Measurements from ENCODE around the gene ZMIZ2.
"Not testable (repeated sequence)": the region's sequence is repeated elsewhere in the genome, so short reads cannot be mapped to it uniquely, and the experiment has no call there.

Gene ZMIZ2

DNA sequence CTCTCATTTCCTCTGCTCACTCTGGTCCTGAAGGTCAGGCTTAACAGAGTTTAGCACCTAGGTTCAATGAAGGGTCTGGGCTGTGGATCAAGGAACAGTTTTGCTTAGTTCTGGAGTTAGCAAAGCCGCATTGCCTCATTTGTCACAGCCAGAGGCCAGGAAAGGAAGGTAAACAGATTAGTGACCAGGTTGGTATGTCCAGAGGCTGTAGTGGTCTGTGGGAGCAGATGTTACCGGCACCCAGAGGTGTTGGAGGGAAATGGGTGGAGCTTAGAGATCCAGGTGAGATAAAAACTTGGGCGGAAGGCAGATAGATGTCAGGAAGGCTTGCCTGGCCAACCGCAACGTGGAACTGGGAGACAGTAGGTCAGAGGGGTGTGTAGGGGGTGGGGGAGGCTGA, 36.6 kb upstream of the ZMIZ2 start:
- no peak for TF ChIP-seq ZNF274 (IDR thresholded peaks at IDR 0.05; ENCODE audit: low read depth, low read length)
- no peak overlapping the region for H3K4me3 ChIP-seq (ENCODE audit: low read length)

DNA sequence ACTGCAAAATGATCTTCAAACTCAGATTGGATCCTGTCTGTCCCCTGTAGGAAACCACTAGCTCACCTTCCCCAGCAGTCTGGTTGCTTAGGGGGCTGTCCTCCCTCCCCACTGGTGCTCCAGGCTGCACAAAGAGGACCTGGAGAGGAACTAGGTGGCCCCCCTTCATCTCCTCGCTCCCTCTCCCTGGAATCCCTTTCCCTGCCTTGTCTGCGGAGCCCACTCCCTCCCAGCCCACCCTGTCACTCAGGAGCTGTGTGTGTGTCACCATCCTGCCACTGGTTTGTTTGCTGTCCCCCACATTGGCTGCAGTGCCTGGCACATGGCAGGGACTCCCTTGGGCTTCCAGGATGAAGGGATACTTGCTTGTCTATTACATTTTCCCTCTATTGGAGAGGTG, 35.5 kb upstream of the ZMIZ2 start:
- H3K4me3 ChIP-seq (ENCODE audit: low read length): no peak overlapping the region
- TF ChIP-seq ZNF274 (IDR thresholded peaks at IDR 0.05; ENCODE audit: low read depth, low read length): no peak

DNA sequence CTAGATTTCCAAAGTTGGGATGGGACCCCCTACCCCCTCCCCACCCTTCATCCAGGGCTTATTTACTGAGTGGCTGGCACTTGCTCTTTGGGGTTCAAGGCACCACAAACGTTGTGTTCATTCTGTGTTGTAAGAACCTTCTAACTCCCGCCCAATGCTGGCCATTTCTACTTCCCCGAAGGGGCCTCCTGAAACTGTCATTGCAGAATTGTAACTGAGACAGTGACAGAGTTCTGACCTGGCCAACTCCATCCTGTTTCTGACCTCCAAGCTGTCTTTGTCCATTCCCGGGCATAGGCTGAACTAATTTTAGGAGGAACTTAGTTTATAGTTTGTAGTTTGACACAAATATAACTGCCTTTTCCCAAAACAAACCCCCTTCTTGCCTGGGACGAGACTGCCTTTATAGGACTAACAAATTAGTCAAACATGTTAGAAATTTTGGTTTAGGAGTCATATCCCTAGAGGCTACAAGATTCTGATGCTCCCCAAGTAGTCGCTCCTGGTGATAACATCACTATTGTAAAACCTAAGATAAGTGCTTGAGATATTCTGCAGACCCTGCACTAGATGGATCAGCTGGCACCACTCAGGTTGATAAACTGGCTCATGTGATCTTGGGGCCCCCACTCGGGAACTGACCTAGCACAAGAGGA, 34.8 kb upstream of the ZMIZ2 start:
- no peak for TF ChIP-seq ZNF274 (IDR thresholded peaks at IDR 0.05; ENCODE audit: low read depth, low read length)

DNA sequence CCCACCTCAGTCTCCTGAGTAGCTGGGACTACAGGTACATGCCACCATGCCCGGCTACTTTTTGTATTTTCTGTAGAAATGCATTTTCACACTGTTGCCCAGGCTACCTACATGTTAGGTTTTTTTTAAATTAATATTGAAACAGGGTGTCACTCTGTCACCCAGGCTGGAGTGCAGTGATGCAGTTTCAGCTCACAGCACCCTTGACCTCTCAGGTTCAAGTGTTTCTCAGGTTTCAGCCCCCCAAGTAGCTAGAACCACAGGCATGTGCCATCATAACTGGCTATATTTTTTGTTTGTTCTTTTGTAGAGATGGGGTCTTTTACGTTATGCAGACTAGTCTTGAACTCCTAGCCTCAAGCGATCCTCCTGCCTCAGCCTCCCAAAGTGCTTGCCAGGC, 32.4 kb upstream of the ZMIZ2 start:
- H3K4me3 ChIP-seq (ENCODE audit: low read length): no peak overlapping the region

More for the DNA sequence above, 34.8 kb upstream of the ZMIZ2 start:
- H3K4me3 ChIP-seq (ENCODE audit: low read length): no peak overlapping the region

DNA sequence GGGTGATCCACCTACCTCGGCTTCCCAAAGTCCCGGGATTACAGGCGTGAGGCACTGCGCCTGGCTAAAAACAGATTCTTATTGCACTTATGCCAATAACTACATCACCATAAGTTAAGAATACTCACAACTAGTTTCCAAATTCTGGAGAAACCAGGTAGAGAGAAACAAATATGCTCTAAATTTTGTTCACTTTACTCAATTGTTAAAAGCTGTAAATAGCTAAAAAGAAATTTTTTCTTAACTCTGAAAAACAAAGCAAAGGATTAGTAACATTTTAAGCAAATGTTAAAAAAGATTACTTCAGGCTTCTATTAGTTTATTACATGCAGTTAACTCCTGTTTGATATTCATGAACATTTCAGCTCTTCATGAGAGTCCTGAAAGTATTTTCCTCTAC, 28.3 kb upstream of the ZMIZ2 start:
- TF ChIP-seq ZNF274 (IDR thresholded peaks at IDR 0.05; ENCODE audit: low read depth, low read length): no peak

More for the DNA sequence above, 32.4 kb upstream of the ZMIZ2 start:
- no peak for TF ChIP-seq ZNF274 (IDR thresholded peaks at IDR 0.05; ENCODE audit: low read depth, low read length)

DNA sequence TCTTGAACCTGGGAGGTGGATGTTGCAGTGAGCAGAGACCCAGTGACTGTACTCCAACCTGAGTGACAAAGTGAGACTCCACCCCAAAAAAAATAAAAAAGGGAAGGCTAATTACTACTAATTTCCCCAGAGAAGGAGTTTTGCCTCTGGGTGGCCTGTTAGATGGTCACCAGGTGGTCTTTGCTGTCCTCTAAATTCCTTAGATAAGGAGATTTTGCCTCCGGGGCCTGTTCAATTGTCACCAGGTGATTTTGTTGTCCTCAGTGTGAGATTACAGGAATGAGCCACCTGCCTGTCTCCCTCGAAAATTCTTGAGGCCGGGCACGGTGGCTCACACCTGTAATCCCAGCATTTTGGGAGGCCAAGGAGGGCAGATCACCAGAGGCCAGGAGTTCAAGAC, 24.4 kb upstream of the ZMIZ2 start:
- no peak for TF ChIP-seq ZNF274 (IDR thresholded peaks at IDR 0.05; ENCODE audit: low read depth, low read length)
- no peak overlapping the region for H3K4me3 ChIP-seq (ENCODE audit: low read length)

More for the DNA sequence above, 28.3 kb upstream of the ZMIZ2 start:
- H3K4me3 ChIP-seq (ENCODE audit: low read length): no peak overlapping the region

DNA sequence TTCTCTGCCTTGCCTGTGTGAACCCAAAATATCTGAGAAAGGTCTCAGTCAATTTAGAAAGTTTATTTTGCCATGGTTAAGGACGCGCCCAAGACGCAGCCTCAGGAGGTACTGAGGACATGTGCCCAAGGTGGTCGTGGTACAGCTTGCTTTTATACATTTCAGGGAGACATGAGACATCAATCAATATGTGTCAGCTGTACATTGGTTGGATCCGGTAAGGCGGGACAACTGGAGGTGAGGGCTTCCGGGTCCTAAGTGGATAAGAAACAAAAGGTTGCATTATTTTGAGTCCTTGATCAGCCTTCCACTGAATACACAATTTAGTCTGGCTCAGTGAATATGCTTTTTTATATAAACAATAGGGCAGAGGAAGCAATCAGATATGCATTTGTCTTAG, 22.4 kb upstream of the ZMIZ2 start:
- H3K4me3 ChIP-seq (ENCODE audit: low read length): not testable (repeated sequence)

DNA sequence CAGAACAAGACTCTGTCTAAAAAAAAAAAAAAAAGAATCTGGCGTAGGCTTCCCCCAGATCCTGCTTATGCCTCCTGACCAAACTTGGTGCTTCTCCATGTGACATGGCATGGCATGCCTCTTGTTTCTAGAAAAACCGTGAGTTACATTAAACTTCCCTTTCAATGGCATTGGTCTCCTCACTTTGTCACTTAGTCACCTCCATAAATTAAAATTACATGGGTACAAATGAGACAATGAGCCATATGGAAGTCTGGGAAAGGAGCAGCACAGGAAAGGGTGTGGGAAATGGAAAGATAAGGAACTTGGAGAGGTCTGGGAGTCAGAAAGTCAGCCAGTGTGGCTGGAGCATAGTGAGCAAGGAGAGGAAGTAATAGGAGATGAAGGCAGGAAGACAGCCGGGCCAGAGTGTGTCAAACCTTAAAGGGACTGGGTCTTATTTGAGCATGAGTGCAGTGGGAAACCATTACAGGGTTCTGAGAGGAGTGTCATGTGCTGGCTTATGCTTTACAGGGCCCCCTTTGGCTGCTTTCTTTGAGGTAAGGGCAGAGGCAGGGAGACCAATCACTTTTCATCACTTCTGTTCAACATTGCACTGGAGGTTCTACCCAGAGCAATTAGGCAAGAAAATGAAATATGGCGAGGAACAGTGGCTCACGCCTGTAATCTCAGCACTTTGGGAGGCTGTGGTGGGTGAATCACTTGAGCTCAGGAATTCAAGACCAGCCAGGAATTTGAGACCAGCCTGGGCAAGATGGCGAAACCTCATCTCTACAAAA, 21.3 kb upstream of the ZMIZ2 start:
- no peak overlapping the region for H3K4me3 ChIP-seq (ENCODE audit: low read length)
- TF ChIP-seq ZNF274 (IDR thresholded peaks at IDR 0.05; ENCODE audit: low read depth, low read length): no peak

DNA sequence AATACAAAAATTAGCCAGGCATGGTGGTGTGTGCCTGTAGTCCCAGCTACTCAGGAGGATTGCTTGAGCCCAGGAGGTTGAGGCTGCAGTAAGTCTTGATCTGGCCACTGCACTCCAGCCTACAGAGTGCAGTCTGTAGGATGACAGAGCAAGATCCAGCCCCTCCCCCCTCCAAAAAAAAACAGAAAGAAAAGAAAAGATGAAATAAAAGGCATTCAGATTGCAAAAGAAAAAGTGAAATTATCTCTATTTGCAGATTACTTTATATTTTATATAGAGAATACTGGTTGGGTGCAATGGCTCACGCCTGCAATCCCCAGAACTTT, 20.7 kb upstream of the ZMIZ2 start:
- H3K4me3 ChIP-seq (ENCODE audit: low read length): no peak overlapping the region
- no peak for TF ChIP-seq ZNF274 (IDR thresholded peaks at IDR 0.05; ENCODE audit: low read depth, low read length)

DNA sequence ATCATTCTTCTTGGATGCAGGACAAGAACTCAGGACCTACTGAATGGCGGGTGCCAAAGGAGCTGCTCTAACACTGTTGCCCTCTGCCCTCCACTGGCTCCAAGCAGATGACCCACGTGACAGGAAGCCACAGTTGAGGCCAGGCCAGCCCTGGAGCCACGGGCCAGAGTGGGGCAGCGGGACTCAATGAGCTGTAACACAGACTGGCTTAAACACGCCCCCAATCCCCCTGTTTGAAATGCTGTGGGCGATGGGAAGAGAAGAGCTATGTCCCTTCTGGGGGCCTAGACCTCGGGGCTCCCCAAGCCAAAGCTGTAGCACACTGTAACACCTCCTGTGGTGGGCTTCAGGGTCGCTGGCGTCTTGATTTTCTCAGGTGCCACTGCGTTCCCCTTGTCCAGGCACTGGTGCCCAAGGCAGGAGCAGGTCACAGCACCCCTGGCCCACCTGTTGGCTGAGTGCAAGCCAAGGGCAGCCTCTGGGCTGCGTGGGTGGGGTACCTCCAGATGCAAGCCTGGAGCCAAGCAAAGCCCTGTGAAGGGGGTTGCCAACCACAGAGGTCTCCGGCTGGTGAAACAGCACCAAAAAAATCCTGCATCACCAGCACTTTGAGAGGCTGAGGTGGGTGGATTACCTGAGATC, 18.6 kb upstream of the ZMIZ2 start:
- no peak overlapping the region for H3K4me3 ChIP-seq (ENCODE audit: low read length)
- no peak for TF ChIP-seq ZNF274 (IDR thresholded peaks at IDR 0.05; ENCODE audit: low read depth, low read length)

DNA sequence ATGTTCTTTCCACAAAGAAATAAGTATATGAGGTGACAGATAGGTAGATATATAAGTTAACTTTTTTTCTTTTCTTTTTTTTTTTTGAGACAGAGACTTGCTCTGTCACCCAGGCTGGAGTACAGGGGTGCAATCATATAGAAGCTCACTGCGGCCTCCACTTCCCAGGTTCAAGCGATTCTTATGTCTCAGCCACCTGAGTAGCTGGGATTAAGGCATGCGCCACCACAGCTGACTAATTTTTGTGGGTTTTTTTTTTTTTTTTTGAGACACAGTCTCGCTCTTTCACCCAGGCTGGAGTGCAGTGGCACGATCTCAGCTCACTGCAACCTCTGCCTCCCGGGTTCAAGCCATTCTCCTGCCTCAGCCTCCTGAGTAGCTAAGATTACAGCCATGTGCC, 15.7 kb upstream of the ZMIZ2 start:
- not testable (repeated sequence) for H3K4me3 ChIP-seq (ENCODE audit: low read length)

DNA sequence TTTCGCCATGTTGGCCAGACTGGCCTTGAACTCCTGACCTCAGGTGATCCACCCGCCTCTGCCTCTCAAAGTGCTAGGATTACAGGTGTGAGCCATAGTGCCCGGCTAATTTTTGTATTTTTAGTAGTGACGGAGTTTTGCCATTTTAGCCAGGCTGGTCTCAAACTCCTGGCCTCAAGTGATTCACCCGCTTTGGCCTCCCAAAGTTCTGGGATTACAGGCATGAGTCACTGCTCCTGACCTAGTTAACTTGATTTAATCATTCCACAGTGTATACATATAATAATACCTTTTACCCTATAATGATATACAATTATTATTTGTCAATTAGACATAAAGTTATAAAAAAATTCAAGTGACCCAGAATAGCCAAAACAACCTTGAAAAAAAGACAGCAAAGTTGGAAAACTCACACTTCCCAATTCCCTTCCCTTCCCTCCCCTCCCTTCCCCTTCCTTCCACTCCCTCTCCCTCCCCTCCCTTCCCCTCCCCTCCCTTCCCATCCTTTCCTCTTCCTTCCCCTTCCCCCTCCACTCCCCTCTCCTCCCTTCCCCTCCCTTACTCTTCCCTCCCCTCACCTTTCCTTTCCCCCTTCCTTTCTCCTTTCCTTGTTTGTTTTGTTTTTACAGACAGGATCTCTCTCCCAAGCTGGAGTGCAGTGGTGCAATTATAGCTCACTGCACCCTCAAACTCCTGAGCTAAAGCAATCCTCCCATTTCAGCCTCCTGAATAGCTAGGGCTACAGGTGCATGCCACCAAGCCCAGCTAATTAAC, 14.8 kb upstream of the ZMIZ2 start:
- no peak for TF ChIP-seq ZNF274 (IDR thresholded peaks at IDR 0.05; ENCODE audit: low read depth, low read length)

DNA sequence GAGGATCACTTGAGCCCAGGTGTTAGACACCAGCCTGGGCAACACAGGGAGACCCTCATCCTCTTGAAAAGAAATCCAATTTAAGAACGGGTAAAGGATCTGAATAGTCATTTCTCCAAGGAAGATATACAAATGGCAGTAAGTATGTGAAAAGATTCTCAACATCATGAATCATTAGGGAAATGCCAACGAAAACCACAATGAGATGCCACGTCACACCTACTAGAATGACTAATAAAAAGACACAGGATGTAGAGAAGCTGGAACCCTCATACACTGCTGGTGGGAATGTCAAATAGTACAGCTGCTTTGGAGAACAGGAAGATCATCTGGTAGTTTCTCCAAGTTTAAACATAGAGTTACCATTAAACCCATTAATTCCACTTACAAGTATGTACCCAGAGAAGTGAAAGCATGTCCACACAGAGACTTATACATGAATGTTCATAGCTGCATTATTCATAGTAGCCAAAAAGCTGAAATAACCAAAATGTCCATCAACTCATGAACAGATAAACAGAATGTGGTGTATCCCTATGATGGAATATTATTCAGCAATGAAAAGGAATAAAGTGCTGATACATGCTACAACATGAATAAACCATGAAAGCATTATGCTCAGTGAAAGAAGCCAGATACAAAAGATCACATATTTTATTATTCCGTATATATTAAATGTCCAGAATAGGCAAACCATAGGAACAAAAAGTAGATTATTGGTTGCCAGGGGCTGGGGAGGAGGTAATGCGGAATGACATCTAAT, 13.1 kb upstream of the ZMIZ2 start:
- H3K4me3 ChIP-seq (ENCODE audit: low read length): no peak overlapping the region
- no peak for TF ChIP-seq ZNF274 (IDR thresholded peaks at IDR 0.05; ENCODE audit: low read depth, low read length)

More for the DNA sequence above, 14.8 kb upstream of the ZMIZ2 start:
- H3K4me3 ChIP-seq (ENCODE audit: low read length): no peak overlapping the region

DNA sequence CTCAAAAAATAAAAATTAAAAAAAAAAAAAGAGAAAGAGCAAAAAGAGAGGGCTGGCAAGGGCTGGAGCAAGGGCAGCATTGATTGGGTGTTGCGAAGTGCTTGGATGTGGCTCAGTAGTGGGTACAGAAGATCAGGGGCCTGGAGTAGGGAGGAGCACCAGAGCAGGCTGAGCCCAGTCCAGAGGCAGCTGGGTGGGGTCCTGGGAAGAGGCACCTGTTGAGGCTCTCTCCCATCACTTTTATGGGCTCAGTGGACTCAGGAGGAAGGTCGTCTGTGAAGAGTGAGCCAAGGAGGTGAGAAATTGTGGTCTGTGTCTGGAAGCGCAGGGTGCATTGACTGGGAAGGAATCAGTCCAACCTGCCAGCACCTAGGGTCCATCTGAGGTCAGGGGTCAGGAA, 11.8 kb upstream of the ZMIZ2 start:
- no peak for TF ChIP-seq ZNF274 (IDR thresholded peaks at IDR 0.05; ENCODE audit: low read depth, low read length)
- no peak overlapping the region for H3K4me3 ChIP-seq (ENCODE audit: low read length)

Data from GM08714 (cell line).